ENCODE results near the gene CDC5L.

The CDC5L gene

GRCh38 chr6:44375071-44375470 is 12.4 kb upstream of the CDC5L start:
- DNase-seq, result no peak

GRCh38 chr6:44377484-44377883 is 10.0 kb upstream of the CDC5L start:
- DNase-seq, result no peak

- no peak for DNase-seq
These were observed 9.5 kb upstream of the CDC5L start for GRCh38 chr6:44377971-44378370.

GRCh38 chr6:44381739-44382138 is 5.8 kb upstream of the CDC5L start:
- DNase-seq, result peak in 1 of 2 donors; percentile 19

- no peak for DNase-seq
These were observed 1.1 kb upstream of the CDC5L start for GRCh38 chr6:44386364-44386928.

GRCh38 chr6:44386929-44387345 is 569 bp upstream of the CDC5L start:
- no peak for DNase-seq

- DNase-seq, result no peak
These were observed 605 bp downstream of the CDC5L start for GRCh38 chr6:44388135-44388487.

GRCh38 chr6:44388887-44389286 is 1.4 kb downstream of the CDC5L start:
- no peak for DNase-seq

- DNase-seq, result no peak
These were observed 2.7 kb downstream of the CDC5L start for GRCh38 chr6:44390158-44390683.

GRCh38 chr6:44395501-44395900 is 8.0 kb downstream of the CDC5L start:
- DNase-seq, result no peak

GRCh38 chr6:44396968-44397367 is 9.5 kb downstream of the CDC5L start:
- DNase-seq, result no peak

GRCh38 chr6:44397424-44398164 is 10.1 kb downstream of the CDC5L start:
- DNase-seq, result no peak

GRCh38 chr6:44399991-44400390 is 12.5 kb downstream of the CDC5L start:
- no peak for DNase-seq

GRCh38 chr6:44400572-44400971 is 13.1 kb downstream of the CDC5L start:
- DNase-seq, result no peak

GRCh38 chr6:44401138-44401537 is 13.6 kb downstream of the CDC5L start:
- no peak for DNase-seq

- no peak for DNase-seq
These were observed 16.7 kb downstream of the CDC5L start for GRCh38 chr6:44404022-44404714.

GRCh38 chr6:44404715-44405099 is 17.2 kb downstream of the CDC5L start:
- DNase-seq, result no peak

GRCh38 chr6:44407951-44408670 is 20.6 kb downstream of the CDC5L start:
- DNase-seq, result no peak

- DNase-seq, result no peak
These were observed 21.8 kb downstream of the CDC5L start for GRCh38 chr6:44409207-44409794.

GRCh38 chr6:44410363-44410762 is 22.9 kb downstream of the CDC5L start:
- DNase-seq, result no peak

GRCh38 chr6:44411141-44411540 is 23.6 kb downstream of the CDC5L start:
- no peak for DNase-seq

- DNase-seq, result no peak
These were observed 27.9 kb downstream of the CDC5L start for GRCh38 chr6:44415449-44415848.
